HG02884 (cell line): ENCODE results near the gene FGF4.

Experiments used
- ATAC-seq: cut with Tn5 transposase; IDR thresholded peaks from one replicate; pipeline ENCODE4 v1.9.1; 2021; ENCODE audit warnings: mild to moderate bottlenecking, moderate library complexity; ENCODE audit not compliant: unreplicated experiment

Gene FGF4

DNA sequence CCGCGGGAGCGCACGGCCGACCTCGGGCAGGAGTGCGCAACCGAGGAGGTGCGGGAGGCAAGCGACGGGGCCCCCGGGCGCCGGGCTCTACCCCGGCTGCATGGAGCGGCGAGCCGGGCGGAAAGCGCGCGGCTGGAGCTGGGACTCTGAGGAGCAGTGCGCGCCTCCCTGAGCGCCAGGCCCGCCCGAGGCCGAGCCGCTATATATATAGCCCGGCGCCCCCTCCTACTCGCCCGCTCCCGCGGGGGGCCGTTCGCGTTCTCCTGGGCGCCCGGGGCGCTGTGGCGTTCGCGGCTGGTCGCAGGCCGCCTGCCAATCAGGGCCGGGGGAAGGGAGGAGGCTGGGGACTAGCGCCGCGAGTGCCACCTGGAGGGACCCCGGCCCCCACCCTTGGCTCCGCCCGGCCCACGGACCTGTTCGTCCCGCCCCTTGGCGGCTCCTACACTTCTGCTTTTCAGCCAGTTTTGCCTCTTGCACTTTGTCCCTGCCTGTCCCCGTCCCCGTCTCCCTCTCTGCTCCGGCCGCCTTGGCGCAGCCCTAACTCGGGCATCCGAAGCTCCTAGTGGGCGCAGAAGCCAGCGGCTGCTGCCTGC, at the start of gene FGF4:
Gene FGF4 (minus strand): TSS at position 179 of the 593 bp plus-strand sequence. CDS start 257 bp downstream, outside the sequence.
- no peak for ATAC-seq

DNA sequence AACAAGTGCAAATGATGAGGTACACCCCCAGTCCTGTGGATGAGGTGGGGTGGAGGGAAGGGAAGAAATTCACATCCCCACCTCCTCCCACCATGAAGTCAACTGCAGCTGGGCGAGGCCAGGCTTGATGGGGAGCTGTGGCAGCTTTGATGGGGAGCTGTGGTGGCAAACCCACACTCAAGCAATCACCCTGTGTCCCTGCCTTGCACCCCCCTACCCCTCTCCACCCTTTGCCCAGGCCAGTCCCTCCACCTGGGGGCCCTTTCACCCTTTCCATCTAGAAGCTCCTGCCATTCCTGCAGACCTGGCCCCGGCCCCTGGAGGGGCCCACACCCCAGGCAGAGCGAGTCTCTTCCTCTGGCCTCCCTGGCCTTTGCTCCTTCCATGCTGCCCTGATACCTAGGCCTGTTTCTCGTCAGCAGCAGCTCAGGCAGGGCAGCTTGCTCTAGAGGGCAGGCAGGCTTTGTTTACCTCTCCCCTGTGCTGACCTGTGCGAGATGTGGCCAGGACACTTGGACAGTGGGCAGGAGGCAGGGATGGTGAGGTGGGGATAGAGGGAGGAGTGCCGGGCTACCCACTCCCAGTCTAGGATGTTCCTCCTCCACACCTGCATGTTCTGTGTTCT, 48.6 kb upstream of the FGF4 start:
- no peak for ATAC-seq

DNA sequence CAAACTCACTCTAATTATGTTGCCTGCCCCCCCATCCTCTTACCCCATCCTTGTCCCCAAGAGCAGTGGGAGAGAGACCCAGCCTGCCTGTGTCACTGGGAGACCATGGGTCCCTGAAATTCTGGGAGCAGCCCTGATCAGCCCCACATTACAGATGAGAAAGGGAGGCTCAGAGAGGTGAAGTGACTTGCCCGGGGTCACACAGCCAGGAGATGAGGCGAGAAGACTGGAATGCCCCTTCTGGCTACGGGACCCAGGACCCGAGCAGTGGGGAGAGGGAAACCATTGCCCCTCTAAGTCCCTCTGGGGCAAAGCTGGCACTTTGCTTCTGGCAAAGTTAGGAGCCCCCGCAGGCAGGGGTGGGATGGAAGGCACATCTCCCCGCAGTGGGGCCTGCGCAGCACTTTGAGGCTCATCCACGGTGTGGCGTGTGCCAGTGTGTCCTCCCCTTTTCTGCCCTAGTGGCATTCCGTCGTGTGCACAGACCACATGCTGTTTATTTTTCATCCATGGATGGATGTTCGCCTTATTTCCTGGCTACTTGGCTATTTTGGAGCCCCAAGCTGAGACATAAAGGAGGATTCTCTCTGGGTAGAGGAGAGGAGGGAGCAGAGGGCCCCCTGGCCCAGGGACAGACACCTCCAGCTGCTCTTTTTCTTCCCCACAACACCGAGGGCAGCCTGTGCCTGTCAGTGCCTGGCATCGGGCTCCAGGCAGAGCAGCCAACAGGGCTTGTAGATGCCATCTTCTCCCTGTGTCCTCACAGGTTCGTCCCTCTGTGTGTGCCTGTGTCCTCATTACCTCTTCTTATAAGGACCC, 47.7 kb upstream of the FGF4 start:
- no peak for ATAC-seq

DNA sequence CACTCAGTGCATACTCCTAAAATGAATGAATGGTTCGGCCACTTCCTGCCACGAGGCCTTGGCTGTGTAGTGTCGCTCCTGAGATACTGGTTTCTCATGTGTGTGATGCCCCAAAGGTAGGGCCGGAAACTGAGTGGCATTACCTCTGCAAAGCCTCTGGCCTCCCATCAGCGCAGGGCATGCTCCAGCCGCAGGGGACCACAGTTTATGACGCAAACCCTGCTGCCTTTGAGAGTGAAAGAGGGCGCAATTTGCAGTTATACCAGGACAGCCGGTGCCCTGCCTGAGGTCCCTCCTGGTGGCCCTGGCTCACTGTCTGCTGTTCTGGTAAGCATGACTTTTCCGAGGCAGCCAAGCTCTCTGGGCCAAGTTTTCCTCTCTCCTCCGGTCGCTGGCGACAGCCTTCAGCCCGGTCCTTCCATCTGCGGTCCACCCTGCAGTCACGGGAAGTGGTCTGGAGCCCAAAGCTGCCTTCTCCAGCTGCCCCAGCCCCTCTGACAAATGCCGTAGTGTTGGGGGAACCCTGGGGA, 46.4 kb upstream of the FGF4 start:
- ATAC-seq: no peak

- ATAC-seq: no peak
These were observed 45.3 kb upstream of the FGF4 start for GRCh38 chr11:69820441-69820840.

DNA sequence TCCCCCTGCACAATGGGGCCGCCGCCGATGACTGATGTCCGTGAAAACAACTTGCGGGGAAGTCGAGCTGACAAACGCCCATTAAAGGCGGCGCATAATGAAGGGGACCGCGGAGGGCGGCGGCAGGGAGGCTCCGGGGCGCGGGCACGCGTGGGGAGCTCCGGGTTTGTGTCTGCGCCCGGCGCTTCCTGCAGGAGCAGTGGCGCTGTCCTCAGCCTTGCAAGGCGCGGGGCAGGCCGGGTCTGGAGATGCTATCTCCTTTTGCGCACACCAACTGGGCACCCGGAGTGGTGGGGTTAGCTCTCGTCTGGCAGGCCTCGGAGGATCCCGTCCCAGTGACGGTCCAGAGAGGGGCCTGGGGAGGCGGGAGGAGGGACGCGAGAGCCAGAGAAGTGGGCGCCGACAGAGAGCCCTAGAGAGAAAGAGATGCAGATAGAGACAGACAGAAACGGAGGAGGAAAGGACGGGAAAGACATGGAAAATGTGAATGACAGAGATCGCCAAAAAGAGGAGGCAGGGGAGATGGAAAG, 44.5 kb upstream of the FGF4 start:
- ATAC-seq: no peak

DNA sequence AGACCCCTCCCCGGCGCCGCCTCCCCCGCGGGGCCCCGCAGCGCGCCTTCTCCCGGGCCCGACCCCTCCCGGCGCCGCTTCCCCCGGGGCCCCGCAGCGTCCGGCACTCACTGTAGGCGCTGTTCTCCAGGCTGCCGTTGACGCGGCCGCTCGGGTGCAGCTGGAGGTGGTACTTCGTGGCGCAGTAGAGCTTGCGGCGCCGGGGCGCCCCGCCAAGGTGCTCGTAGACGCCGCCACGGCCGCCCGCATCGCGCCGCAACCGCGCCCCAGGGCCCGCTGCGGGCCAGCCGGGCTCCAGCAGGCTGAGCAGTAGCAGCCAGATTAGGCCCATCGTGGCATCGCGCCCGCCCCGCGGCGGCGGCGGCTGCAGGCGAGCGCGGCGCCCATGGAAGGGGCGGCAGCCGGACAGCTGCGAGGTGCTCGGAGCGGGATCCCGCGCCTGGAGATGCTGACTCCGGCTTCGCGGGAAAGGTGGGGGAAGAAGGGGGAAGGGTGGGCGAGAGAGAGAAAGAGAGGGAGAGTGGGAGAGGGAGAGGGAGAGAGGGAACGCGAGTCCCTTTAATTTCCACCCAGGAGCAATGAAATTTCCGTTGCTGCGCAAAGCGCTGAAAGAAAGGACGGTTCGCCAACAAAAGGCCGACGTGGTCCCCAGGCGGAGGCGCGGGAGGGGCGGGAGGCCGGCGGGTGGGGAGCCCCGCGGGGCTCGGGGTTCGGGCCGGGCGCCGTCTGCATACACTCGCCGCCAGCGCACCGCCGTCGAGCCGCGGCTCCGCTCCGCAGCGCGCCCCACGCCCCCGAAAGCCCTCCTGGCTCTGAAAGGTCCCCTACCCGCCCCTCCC, 43.7 kb upstream of the FGF4 start, which contains the start of gene FGF3:
Gene FGF3 (minus strand): TSS at position 814 of the 839 bp plus-strand sequence. CDS start 483 bp downstream, at position 331.
- ATAC-seq: no peak

DNA sequence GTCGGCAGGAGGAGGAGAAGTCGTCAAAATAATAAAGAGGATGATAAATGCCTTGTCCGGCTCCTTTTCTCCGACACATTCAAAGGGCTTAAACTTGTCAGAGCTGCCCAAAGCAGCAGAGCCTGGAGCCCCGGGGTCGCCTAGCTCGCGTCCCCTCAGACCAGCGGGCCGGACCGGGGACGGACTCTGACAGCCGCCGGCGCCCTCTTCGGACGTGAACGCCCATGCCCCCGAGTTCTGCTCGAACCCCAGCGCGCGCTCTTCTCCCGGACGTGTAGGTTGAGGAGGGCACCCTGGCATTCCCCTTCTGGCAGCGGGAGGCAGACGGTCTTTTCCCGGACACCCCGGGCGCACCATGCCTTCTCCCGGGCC, 43.1 kb upstream of the FGF4 start:
- no peak for ATAC-seq

- no peak for ATAC-seq
These were observed 42.4 kb upstream of the FGF4 start for GRCh38 chr11:69817265-69818230.

DNA sequence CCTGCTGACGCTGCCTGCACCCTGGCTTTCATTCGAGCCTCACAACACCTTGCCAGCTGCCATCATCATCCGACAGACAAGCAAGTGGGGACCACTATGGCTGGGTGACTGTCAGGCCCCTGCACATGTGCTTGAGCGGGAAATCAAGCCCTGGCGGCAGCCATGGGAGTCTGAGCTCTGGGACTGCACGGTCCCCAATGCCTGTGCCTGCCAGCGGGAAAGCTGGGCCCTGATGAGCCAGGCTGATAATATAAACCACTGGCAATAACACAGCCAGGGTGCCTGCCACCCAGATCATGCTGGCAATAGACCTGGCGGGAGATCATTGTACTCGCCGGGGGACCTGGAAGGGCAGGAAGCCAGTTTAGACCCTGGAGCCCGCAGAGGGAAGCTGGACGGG, 41.5 kb upstream of the FGF4 start:
- no peak for ATAC-seq

- ATAC-seq: no peak
These were observed 40.8 kb upstream of the FGF4 start for GRCh38 chr11:69815973-69816372.

DNA sequence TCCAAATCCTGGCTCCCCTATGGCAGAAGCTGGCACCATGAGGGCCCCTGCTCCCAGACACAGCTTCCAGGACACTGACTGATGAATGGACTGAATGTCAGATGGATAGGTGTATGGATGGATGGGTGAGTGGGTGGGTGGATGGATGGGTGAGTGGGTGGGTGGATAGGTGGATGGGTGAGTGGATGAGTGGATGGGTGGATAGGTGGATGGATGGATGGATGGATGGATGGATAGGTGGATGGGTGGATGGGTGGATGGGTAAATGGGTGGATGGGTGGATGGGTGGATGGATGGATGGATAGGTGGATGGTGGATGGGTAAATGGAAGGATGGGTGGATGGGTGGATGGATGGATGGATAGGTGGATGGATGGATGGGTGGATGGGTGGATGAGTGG, 39.8 kb upstream of the FGF4 start:
- no peak for ATAC-seq

GRCh38 chr11:69814411-69814810, 39.3 kb upstream of the FGF4 start:
- no peak for ATAC-seq

DNA sequence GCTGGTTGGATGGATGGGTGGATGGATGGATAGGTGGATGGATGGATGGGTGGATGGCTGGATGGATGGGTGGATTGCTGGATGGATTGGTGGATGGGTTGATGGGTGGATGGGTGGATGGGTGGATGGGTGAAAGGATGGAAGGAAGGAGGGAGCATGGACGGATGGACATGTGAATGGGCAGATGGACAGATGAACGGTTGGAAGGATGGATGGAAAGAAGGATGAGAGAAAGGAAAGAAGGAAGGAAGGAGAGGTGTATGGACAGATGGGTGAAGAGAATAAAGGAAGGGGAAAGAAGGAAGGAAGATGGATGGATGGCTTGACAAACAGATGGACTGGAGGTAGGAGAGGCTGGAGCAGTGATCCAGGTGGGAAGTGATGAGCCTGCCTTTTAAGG, 38.7 kb upstream of the FGF4 start:
- no peak for ATAC-seq

DNA sequence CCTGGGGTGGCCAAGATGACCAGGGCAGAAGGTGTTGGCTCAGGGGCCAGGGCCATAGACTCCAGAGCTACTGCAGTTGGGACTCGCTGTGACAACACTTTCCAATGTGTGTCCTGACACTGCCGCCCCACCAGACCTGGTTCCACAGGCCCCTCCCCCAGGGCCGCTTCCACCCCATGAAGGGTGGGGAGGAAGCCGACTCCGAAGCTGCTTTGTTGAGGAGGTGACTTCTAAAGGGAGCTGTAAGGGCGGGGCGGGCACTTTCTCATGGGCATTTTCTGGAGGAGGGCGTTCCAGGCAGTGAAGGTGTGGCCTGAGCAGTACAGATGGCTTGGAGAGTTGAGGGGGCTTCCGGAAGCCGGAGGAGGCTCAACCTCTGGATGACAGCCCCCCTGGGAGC, 37.8 kb upstream of the FGF4 start:
- no peak for ATAC-seq

DNA sequence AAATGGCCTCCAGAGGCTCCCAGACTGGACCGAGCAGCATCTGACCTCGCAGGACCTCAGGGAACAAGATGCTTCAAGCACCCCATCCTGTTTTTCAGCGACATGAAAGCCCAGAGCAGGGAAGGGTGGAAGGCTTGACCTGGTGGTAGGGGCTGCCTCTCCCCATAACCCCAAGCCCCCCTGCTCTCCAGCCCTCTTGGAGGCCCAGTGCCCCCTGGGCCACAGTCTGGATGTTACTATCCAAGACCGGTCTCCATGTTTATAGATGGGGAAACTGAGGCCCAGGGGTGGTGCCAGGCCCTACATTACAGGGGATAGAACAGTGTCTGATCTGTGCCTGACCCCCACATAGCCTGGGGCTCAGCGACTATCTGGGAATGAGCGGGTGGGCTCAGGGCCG, 37.1 kb upstream of the FGF4 start:
- no peak for ATAC-seq

DNA sequence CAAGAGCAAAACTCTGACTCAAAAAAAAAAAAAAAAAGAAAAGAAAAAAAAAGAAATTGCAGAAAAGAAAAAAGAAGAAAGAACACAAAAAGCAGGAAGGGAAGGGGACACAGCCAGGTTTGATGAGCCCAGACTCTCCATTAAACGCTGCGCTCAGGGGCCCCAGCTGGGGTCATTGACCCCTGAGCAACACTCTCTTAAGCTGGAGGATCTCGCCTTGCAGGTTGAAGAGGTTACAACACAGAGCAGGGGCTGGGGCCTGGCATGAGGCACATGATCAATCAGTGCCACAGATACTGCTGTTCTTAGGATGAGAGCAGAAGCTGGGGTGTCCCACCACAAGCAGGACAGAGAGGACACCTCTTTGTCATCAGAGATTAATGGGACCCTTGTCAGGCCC, 36.3 kb upstream of the FGF4 start:
- no peak for ATAC-seq

DNA sequence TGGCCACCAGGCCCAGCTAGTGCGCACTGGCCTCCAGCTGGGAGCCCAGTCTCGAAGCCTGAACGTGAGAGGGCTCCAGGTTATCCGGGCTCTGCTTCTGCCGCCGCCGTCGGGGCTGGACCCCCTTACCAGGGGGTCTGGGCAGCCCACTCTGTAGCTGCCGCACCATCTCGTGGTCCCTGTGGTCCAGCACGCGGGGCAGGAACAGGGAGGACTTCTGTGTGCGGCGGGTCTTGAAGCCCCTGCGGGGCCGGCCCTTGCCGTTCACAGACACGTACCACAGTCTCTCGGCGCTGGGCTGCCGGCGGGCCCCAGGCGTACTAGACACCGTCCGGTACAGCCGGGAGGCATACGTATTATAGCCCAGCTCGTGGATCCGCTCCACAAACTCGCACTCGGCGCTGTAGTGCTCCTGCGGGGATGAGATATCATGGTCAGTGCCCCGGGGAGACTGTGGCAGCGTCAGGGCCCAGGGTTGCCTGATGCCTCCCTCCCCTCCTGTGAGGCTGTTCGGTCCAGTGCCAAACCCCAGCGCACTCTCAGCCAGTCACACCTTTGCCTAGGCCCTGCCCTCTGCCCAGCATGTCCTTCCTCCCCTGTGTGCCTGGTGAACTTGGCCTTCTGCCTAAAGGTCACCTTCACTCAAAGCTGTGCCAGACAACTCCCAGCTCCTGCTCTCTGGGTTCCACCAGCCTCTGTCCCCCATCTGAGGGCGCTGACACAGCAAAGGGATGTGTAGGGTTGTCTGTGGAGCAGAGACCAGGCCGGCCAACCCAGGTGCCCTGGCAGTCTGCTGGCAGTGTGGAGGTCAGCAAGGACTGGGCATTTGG, 35.4 kb upstream of the FGF4 start:
- no peak for ATAC-seq

- ATAC-seq: no peak
These were observed 33.5 kb upstream of the FGF4 start for GRCh38 chr11:69808667-69809086.
